NCI-H1092 treated with DMSO at 0.1 percent for 48 hours (cell line): ENCODE measurements around the gene DSTN.

Experiments used
- DNase-seq: peaks from one replicate; lab custom pipeline; 2025; lab: John Stamatoyannopoulos, UW

DSTN gene

DNA sequence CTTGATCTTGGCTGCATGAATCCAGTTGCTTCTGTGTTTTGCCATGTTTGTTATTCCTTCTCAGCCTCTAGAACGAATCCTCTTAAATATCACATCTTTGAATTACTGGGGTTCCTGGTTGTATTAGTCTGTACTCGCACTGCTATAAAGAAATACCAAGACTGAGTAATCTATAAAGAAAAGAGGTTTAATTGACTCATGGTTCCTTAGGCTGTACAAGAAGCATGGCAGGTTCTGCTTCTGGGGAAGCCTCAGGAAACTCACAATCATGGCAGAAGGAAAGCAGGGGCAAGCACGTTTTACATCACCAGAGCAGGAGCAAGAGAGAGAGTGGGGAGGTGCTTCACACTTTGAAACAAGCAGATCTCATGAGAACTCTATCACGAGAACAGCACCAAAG, 20.7 kb upstream of the DSTN start:
- DNase-seq = no peak

DNA sequence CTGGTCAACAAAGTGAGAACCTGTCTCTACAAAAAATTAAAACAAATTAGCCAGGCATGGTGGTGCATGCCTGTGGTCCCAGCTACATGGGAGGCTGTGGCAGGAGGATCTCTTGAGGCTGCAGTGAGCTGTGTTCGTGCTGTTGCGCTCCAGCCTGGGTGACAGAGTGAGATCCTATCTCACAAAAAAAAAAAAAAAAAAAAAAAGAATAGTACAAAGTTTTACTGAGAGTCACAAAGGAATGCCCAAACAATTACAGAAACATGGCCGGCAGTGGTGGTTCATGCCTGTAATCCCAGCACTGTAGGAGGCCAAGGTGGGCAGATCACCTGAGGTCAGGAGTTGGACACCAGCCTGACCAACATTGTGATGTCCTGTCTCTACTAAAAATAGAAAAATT, 14.8 kb upstream of the DSTN start:
- no peak for DNase-seq

DNA sequence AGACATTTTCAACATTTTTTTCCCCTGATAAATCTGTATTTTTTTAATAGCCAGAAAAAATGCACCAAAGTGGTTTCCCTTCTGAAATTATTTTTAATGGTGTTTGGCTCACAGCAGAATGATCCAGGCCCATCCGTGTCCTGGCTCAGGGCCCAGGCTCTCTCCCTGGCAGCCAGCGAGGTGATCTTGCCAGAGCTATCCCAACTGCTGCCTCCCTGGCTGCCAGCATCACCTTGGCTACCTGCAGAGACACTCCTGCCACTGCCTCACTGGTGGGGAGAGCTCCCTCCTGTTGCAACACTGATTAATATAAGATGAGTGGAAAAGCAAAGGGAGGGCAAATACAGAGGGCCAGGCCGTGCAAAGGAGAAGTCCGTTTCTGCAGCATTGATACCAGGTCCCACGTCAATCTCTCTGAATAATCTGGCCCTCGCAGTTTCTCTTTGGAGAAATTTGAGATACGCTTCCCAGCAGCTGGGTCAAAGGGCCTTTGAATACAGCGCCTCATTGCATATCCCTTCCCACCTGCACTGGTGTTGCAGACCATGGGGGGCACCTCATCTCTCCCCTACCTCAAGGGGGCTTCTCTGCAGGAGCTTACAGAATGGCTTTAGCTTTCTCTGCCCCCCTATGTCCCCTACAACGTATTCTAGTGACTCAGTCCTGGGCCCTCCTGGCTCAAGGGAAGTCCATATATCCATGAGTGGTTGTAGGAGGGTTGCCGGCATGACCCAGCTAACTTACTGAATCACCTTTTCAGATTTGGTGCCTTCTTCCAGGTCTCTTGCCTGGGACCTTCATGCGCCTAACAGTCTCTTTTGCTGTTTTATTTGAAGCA, 12.8 kb upstream of the DSTN start:
- DNase-seq = peak; percentile 92

DNA sequence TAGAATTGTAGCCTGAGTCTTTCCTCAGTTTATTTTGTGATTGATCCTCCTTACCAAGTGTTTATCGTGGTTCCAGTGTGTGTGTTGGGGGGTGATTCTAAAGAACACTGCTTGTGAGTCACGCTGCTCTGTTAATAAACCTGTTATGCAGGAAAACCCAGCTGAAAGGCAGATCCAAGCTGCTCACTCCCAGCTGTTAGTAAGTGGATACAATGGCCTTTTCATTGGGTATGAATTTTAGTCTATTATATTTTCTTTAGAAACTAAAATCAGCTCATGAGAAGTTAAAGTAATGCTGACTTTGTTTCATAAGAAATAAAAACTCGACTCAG, 12.2 kb upstream of the DSTN start:
- peak; percentile 45 for DNase-seq

DNA sequence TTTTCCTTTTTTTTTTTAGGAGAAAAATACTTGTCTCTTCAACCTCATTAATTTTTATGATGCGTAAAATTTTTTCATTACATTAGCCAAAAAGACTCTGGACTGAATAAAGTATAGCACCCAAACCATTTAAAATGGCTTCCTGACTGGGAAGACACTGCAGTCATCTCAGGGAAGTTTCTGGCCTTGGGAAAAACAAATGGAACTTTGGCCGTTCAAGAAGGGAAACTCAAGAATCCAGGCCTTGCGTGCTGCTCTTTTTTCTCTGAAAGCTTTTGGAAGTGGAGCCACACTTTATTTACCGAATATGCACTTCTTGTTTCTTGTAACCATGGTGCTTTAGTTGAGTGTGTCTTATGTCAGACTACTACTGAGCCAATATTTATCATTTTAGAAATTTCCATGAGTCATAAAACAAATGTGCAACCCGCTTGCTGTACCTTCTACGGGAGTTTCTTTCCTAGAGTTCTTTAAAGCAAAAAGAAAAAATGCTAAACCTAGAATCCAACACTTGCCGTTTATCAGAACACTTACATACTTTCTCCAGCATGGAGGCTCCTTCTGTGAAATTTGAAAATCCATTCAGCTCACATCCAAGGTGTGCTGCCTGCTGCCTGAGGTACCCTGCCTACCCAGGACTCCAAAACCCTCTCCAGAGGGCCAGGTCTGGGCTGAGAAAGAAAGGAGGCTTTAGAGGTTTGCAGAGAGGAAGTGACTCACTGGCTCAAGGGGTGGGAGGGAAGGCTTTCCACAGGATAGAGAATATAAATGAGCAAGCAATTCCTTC, 11.5 kb upstream of the DSTN start:
- DNase-seq = no peak

DNA sequence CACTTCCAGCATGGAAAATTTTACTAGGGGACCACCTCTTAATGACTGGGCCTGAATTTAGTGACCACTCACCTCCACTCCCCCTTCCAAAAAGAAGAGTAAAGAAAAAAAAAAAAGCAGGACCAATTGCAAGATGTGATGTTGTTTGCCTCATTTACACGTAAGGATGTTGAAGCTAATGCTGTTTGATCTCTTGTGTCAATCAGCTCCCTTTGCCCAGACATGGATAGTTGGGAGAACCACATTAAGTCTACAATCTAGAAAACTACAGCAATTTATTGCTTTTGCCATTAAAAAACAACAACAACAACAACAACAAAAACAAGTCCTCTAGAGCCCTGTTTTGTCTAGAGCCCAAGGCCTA, 11.0 kb upstream of the DSTN start:
- DNase-seq = no peak

DNA sequence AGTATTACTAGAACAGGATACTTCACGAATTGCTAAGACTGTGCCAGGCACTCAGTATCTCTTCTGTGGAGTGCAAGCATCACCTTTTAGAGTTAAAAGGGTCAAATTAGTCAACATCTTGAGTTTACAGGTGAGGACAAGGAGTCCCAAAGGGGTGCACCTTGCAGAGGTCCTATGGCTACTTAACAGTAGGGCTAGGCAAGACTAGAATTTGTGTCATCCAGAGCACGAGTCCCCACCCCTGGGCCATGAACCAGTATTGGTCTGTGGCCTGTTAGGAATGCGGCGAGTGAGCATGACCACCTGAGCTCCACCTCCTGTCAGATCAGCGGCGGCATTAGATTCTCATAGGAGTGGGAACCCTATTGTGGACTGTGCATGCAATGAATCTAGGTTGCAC, 10.5 kb upstream of the DSTN start:
- DNase-seq = no peak

DNA sequence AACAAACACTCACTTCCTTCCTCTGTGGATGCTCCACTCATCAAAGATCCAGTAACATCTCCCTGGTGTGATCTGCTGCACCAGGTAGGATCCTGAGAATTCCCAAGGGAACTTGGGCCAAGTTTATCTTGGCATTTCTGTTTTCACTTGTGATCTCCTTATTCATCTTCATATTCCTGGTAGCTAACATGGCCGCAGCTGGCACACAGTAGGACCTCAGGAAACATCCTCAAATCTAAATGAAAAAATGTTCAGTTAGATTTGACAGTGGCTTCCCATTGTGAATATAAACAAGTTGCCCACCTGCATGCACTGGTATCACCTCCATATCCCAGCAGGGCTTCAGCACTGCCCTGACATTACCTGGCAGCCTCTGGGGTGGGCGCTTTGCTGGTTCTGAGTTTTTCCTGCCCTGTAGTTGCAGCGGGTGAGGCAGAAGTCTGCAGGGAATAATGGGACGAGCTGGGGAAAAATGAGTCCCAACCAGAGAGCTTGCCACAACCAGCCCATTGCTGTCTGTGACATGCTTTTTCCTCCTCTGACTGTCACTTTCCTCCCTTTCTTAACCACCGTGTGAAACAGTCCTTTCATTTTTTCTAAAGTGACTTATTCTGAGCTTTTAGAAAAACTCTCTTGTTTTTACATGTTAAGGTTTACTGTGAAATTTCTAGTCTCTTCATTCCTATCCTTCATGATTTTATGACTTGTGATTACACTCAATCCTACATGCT, 9.4 kb upstream of the DSTN start:
- no peak for DNase-seq

DNA sequence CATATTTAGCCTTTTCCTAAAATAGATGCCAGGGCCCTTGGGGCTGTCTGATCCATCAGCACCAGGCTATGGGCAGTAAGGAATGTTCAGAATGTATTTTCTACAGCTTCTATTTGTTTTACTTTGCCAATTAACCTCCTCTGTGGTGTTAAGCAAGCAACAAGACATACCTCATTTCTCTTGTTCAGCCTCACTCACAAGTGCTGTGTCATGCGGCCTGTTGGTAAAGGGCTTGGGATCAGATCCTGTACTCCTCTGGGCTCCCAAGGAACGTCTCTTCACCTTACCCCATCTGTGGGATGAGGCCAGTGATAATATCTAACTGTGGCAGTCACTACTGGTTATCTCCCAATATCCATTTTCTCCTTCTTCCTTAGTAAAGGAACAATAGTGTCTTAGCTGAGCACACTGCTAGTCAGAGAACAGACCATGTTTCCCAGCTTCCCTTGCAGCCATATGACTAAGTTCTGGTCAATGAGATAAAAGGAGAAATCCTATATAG, 7.0 kb upstream of the DSTN start:
- no peak for DNase-seq

DNA sequence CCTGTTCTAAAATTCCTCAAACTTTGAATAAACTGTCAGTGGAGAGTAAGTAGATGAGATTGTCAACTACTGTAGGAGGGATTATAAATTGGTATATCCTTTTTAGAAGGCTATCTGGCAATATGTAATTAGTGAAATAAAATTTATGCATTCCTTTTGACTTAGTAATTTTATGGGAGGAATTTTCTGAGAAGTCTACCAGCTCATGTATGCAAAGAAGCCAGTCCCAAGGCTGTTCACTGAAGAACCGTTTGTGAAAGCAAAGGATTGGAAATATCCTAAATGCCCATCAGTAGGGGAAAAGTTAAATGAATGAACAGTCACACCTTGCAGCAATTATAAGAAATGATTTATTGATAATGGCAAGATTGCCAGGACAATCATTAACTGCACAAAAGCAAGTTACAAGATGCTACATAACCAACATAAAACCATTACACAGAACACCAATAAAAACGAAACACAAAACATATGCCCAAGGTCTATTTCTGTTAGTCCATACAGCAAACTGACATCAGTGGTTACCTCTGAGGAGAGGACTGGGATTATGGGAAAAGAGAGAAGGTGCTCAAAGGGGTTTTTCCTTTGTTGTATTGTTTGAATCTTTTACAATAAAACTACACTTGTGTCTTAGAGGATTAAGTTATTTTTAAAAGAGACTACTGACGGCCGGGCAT, 4.6 kb upstream of the DSTN start:
- no peak for DNase-seq

DNA sequence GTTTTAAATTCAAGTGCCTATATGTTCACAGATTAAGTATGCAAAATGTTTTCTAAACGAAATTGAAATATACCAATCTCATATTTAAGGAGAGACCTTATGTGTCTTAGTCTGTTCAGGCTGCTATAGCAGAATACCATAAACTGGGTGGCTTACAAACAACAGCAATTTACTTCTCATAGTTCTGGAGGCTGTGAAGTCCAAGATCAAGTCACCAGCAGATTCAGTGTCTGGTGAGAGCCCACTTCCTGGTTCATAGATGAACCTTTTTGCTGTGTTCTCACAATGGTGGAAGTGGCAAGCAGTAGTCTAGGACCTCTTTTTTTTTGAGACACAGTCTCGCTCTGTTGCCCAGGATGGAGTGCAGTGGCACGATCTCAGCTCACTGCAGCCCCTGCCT, 3.5 kb upstream of the DSTN start:
- no peak for DNase-seq

DNA sequence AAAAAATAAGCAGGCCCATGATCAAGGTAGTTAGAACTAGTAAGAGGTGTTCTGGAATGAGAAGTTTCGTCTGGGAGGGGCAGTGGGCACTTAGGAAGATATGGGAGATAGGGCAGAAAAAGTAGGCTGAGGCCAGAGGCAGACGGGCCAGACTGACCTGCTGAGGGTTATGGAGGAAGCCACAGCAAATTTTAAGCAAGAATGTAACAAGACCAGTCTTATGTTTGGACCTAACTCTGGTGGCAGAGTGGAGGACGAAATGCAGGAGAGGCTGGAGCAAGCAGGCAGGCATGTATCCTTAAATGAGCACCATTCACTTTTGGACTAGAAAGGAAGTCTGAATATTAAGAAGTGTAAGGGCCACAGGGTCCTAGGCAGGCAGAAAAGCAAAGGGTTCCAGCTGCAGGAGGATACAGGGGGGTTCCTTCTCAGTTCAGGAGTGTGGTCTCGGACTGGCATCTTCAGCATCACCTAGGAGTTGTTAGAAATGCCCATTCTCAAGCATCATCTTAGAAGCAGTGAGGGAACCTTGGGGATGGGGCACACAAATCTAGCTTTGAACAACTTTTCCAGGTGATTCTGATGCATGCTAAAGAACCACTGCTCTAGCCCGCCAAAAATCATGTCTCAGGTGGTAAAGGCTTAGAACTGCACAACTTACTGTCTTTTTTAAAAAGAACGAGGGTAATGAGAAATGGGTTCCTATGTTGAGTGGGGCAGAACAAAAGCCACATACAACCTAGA, 1.7 kb upstream of the DSTN start:
- DNase-seq = no peak

DNA sequence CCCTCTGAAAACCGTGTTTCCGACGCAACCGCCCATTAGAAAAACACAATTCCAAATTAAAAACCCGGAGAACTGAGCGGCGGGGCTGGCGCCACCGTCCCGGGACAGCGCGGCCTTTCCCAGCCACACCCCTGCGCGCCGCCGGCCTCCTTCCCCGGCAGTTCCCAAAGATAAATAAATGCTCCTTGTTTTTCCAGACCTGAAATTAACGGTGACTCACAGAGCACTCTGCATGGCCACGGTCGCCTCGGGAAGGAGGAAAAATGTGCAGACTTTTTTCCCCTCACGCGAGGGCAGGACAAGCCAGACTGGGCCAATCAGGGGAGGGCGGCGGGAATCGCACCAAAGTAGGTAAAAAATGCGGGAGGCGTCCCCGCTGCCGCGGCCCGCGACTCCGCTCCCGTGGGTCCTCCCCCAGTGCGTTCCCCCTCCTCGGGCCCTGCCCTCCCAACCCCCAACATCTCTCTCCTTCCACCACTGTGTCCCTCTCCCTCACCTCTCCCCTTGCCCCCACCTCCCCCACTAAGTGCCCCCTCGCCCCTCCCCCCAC, 828 bp upstream of the DSTN start:
- peak; percentile 15 for DNase-seq

DNA sequence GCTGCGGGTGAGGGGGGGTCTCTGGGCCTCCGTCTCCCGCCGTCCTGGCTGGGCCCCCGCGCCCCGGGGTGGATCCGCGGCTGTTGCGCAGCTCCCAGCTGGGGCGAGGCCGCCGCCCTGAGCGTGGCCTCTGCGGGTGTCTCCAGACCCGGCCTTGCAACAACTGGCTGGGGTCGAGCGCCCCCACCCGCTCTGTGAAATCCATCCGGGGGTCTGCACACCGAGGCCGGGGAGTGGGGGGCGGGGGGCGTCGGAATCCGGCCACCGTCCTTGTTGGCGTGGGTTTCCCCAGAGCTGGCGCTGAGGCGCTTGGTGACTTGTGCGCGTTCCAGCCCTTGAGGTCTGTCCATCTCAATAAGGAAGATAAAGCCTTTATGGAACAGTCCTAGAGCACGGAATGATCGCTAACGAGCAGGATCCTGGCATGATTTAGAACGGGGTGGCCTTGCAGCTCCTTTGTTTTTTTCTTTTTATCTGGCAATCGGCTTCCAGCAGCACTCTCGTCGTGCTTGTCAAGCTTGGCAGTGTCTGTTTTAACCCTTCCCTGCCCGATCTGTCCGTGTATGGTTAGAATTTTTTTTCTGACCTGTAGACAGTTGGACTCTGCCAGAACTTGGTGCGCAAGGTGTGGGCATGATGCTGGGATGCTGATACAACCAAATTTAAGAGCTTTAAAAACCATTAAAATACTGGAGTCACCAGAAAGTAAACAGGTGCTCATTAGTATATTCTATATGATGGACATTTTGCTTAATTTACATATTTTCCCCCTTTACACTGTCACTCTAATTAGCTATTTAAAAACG, 675 bp downstream of the DSTN start:
- peak; percentile 68 for DNase-seq

DNA sequence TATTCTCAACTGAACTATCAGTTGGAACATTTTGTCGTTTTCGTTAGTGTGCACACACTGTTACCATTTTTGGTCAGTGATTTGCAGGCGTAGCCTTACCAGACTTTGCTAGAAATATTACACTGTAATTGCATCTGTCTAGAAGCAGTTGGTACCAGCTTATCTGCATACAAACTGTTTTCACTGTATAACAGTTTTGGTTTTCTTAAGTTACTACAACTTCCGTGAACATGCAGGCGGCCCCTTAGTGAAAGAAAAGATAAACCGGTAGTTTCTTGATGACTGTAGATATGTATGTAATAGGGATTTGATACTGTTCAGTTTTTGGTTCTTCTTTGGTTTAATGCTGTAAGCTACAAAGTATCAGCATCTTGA, 1.3 kb downstream of the DSTN start:
- DNase-seq = no peak

DNA sequence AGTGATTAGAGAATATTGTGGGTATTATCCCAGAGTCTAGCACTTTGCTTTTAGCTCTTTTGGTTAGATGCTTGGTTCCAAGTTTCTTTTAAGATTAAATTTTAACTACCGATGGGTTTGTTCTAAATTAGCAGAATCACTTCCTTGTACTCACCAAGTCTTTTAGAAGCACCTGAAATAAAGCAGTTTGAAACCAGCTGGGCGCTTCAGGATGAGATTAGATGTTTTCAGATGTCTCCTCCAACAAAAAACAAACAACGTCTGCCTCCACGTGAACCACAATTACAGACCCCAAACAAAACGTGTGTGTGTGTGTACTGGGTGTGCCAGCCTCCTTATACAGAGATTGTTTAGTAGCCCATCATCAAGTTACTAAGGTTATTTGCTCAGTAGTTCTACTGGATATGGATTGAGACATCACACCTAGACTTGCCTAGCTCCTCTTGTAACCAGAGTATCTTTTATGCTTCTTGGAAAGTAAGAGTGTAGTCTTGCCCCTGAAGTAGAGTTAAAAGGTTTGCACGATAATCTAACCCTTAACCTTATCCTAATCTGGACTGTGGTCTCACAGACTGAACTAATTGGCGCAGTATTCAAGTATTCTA, 2.3 kb downstream of the DSTN start:
- no peak for DNase-seq

DNA sequence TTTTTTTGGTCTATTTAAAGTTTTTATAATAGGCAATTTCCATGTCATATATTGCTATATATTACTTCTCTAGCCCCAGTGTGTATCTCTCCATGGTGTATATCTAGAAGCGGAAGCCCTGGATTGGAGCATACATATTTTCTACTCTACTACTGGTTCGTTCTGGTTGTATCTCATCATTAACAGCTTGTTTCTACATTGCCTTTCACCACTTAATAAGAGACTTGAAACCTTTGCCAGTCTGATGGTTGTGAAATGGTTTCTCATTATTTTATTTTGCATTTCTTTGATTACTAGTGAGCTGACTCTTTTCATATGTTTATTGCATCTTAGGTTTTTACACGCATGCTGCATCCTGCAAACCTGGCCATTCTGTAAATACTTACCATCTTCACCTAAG, 3.6 kb downstream of the DSTN start:
- no peak for DNase-seq

DNA sequence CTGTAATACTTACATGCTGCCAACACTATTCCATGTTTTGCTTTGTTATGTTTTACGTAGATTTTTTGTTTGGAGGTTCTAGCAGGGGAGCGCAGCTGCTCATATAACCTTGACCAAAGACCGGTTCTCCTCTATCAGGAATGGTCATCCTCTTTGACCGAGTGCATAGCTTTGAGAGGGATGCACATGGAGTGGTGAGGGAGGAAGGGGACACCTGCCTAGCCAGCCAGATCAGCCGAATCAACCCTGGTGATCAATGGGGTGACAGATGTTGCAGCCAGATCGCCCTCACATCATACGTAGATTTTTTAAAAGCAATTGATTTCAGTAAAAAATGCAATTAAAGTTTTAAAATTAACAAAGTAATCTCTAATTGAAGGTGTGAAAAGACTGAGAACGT, 6.3 kb downstream of the DSTN start:
- no peak for DNase-seq

DNA sequence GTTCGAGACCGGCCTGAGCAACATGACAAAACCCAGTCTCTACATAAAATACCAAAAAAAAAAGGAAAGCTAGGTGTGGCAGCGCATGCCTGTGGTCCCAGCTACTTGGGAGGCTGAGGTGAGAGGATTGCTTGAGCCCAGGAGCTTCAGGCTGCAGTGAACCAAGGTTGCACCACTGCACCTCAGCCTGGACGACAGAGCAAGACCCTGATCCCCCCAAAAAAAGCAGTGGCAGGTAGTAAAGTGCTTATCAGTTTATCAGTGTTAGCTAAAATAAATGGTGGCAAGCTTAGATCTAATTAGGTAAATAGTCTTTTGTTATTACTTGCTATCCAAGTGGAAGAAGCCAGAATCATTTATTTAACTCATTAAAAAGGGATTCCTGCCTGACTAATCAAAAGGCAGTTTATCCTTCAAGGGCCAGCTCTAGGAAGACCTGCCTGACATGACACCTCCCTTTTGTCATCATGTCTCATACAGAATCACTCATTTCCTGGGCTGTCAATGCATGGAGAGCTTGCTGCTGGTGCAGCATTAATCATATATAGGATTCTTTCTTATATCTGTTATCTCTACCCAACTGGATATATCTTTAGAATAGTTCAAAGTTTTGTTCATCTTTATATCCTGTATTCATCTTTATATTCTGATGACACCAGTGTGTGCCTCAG, 9.6 kb downstream of the DSTN start:
- no peak for DNase-seq
